HCT116 (cell line): Measurements from ENCODE around the gene COL2A1. TPM values are rescaled to one million over a fixed set of nuclear protein-coding genes. Genes with fewer than 3 reads are reported as not detected.

Source experiments
- ATAC-seq: fragments of 200-7000 bp; cut with Tn5 transposase; 2 replicates; pipeline ENCODE4 v1.9.1; 2020; ENCODE audit warnings: mild to moderate bottlenecking, moderate library complexity
- BruUV-seq: library from RNA; stranded (reverse); fragments of 400-500 nt; replicated peaks from 2 replicates; lab custom pipeline; 2021; lab: Mats Ljungman, UMichigan
- CTCF ChIA-PET: fragments of 300-600 bp; sonication (Branson Sonifier 250); formaldehyde crosslinking; loops from one replicate; lab custom pipeline; 2021; ENCODE audit warnings: antibody characterized with exemption; lab: Charles Lee
- POLR2A ChIA-PET: fragments of 300-600, 350-600 bp; sonication (Branson Sonifier 250); formaldehyde crosslinking; loops from one replicate; lab custom pipeline; 2021; ENCODE audit warnings: antibody characterized with exemption; lab: Charles Lee
- RAD21 ChIA-PET, 2 experiments: fragments of 300-600 bp; sonication (Branson Sonifier 250); formaldehyde crosslinking; loops; one replicate each; lab custom pipeline; 2023; ENCODE audit warnings: low total read pairs in 2 of 2; ENCODE audit not compliant: uncharacterized antibody in 2 of 2, unreplicated experiment in 2 of 2, low non-redundant PET in 1 of 2; lab: Charles Lee
- DNase-seq: peaks from one replicate; pipeline ENCODE4 v3.0.0-alpha.2; 2010; ENCODE audit warnings: low read depth, low spot score
- H2AFZ ChIP-seq: fragments of 200-600 bp; shearing (Covaris generic), sonication (generic); 2 replicates; pipeline ENCODE4 v1.6.1; 2017; ENCODE audit warnings: low read depth, mixed run types, mixed read lengths, antibody characterized with exemption, low read length; ENCODE audit not compliant: poor library complexity, severe bottlenecking
- H3K27ac ChIP-seq: 2 replicates; pipeline ENCODE4 v1.5.1; 2012; ENCODE audit warnings: low read depth, low read length
- H3K27me3 ChIP-seq: fragments of 200-600 bp; sonication (generic); 2 replicates; pipeline ENCODE4 v1.6.1; 2016; ENCODE audit warnings: mixed run types, low read length, mixed read lengths; ENCODE audit not compliant: insufficient read depth
- H3K36me3 ChIP-seq, 2 experiments: fragments of 200-500 bp in 1 of 2; fragments of 200-600 bp in 1 of 2; sonication (Bioruptor generic) in 1 of 2; sonication (generic) in 1 of 2; 2 replicates each; pipeline versions ENCODE4 v1.5.1 to v1.6.1; 2014 to 2016; ENCODE audit warnings: low read length in 2 of 2, inconsistent platforms in 1 of 2, mixed read lengths in 1 of 2, mixed run types in 1 of 2; ENCODE audit not compliant: insufficient read depth in 2 of 2, control insufficient read depth in 1 of 2
- H3K4me1 ChIP-seq, 2 experiments: fragments of 200-600 bp in 1 of 2; sonication (generic) in 1 of 2; 2 replicates each; pipeline versions ENCODE4 v1.5.1 to v1.6.1; 2012 to 2017; ENCODE audit warnings: low read length in 2 of 2, inconsistent platforms in 1 of 2, mild to moderate bottlenecking in 1 of 2, mixed read lengths in 1 of 2, mixed run types in 1 of 2, moderate library complexity in 1 of 2; ENCODE audit not compliant: insufficient read depth in 2 of 2, control insufficient read depth in 1 of 2
- H3K4me2 ChIP-seq: fragments of 200-600 bp; sonication (generic); 2 replicates; pipeline ENCODE4 v1.6.1; 2017; ENCODE audit warnings: mixed run types, low read length, mixed read lengths
- H3K4me3 ChIP-seq, 2 experiments: fragments of 200-600 bp in 1 of 2; sonication (generic) in 1 of 2; replicated peaks in 1 of 2; 2 replicates each; pipeline ENCODE4 v1.5.1; 2011 to 2016; ENCODE audit warnings: low read length in 2 of 2, control low read depth in 1 of 2, low read depth in 1 of 2, mild to moderate bottlenecking in 1 of 2, mixed read lengths in 1 of 2, mixed run types in 1 of 2
- H3K79me2 ChIP-seq: fragments of 200-600 bp; sonication (generic); 2 replicates; pipeline ENCODE4 v1.6.1; 2017; ENCODE audit warnings: mild to moderate bottlenecking, mixed run types, low read length, moderate library complexity, mixed read lengths; ENCODE audit not compliant: insufficient read depth
- H3K9ac ChIP-seq: fragments of 200-600 bp; sonication (generic); 2 replicates; pipeline ENCODE4 v1.6.1; 2016; ENCODE audit warnings: low read length, mixed read lengths
- H3K9me2 ChIP-seq: fragments of 200-600 bp; sonication (generic), shearing (Covaris generic); 2 replicates; pipeline ENCODE4 v1.6.1; 2017; ENCODE audit warnings: mixed run types, mild to moderate bottlenecking, moderate library complexity; ENCODE audit not compliant: insufficient read depth
- H3K9me3 ChIP-seq, 2 experiments: fragments of 200-500 bp in 1 of 2; fragments of 200-600 bp in 1 of 2; sonication (Bioruptor generic) in 1 of 2; sonication (generic) in 1 of 2; 2 replicates each; pipeline ENCODE4 v1.6.1; 2014 to 2017; ENCODE audit warnings: low read length in 2 of 2, mixed read lengths in 2 of 2, inconsistent platforms in 1 of 2, low read depth in 1 of 2, mild to moderate bottlenecking in 1 of 2, mixed run types in 1 of 2, moderate library complexity in 1 of 2; ENCODE audit not compliant: control insufficient read depth in 1 of 2, insufficient read depth in 1 of 2
- H4K20me1 ChIP-seq: fragments of 200-600 bp; sonication (generic), shearing (Covaris generic); 2 replicates; pipeline ENCODE4 v1.6.1; 2017; ENCODE audit warnings: mixed run types, mild to moderate bottlenecking, moderate library complexity; ENCODE audit not compliant: insufficient read depth
- CBX3 ChIP-seq: IDR thresholded peaks from 2 replicates; pipeline ENCODE4 v1.6.1; 2012; ENCODE audit warnings: low read depth
- CTCF ChIP-seq, 3 experiments: fragments of 200-600 bp in 1 of 3; sonication (generic) in 1 of 3; IDR thresholded peaks in 2 of 3; conservative IDR thresholded peaks in 1 of 3; 2 replicates each; pipeline ENCODE4 v1.5.1; 2012 to 2017; ENCODE audit warnings: low read depth in 2 of 3, low read length in 2 of 3, antibody characterized with exemption in 1 of 3, borderline replicate concordance in 1 of 3, control low read depth in 1 of 3, mild to moderate bottlenecking in 1 of 3, mixed read lengths in 1 of 3, mixed run types in 1 of 3, moderate library complexity in 1 of 3; ENCODE audit not compliant: insufficient read depth in 1 of 3
- EZH2phosphoT487 ChIP-seq: fragments of 200-600 bp; IDR thresholded peaks from 2 replicates; pipeline ENCODE4 v1.6.1; 2018; ENCODE audit warnings: antibody characterized with exemption, borderline replicate concordance
- FOSL1 ChIP-seq: IDR thresholded peaks from 2 replicates; pipeline ENCODE4 v1.6.1; 2012; ENCODE audit warnings: low read depth
- JUND ChIP-seq: IDR thresholded peaks from 2 replicates; pipeline ENCODE4 v1.6.1; 2012
- MAX ChIP-seq: IDR thresholded peaks from 2 replicates; pipeline ENCODE4 v1.6.1; 2012
- POLR2A ChIP-seq: IDR thresholded peaks from 2 replicates; pipeline ENCODE4 v1.7.0; 2011; ENCODE audit warnings: borderline replicate concordance; ENCODE audit not compliant: insufficient read depth, insufficient read length; ENCODE audit errors: extremely low read depth
- POLR2AphosphoS5 ChIP-seq: IDR thresholded peaks from 2 replicates; pipeline ENCODE4 v1.6.1; 2011; ENCODE audit warnings: mild to moderate bottlenecking, low read depth, low read length, moderate library complexity
- RAD21 ChIP-seq: IDR thresholded peaks from 2 replicates; pipeline ENCODE4 v1.6.1; 2012; ENCODE audit warnings: low read depth, mild to moderate bottlenecking
- REST ChIP-seq: IDR thresholded peaks from 2 replicates; pipeline ENCODE4 v1.6.1; 2012; ENCODE audit warnings: low read depth
- SIN3A ChIP-seq: IDR thresholded peaks from 2 replicates; pipeline ENCODE4 v1.6.1; 2012; ENCODE audit warnings: low read depth
- SRF ChIP-seq: IDR thresholded peaks from 2 replicates; pipeline ENCODE4 v1.6.1; 2012; ENCODE audit warnings: low read depth
- YY1 ChIP-seq: IDR thresholded peaks from 2 replicates; pipeline ENCODE4 v1.6.1; 2011; ENCODE audit warnings: low read length, low read depth, moderate library complexity, mild to moderate bottlenecking; ENCODE audit not compliant: insufficient replicate concordance; ENCODE audit errors: extremely low read depth
- ZFX ChIP-seq: fragments of 450-650 bp; IDR thresholded peaks from 2 replicates; pipeline ENCODE4 v1.6.1; 2017
- ZNF274 ChIP-seq: fragments of 200-500 bp; sonication (Bioruptor generic); IDR thresholded peaks from 2 replicates; pipeline ENCODE4 v1.6.1; 2014; ENCODE audit warnings: mild to moderate bottlenecking, low read depth, low read length, inconsistent platforms
- intact Hi-C: fragments of 100-400 bp; cut with micrococcal nuclease; formaldehyde crosslinking; loops from 2 replicates; pipeline ENCODE4 v1.10.0; 2022
- total RNA-seq: library from RNA; stranded (reverse); gene quantifications from one replicate; pipeline ENCODE4 v1.2.1, GENCODE V29; 2021; ENCODE audit not compliant: unreplicated experiment

The COL2A1 gene
- total RNA-seq, 1 experiment from 2014 or later: 0.22 TPM

- ChIA-PET POLR2A (no interaction called here), RAD21 (no interaction called here), CTCF (interaction anchor here (0.7 to 2.2 kb wide), 2 partner anchors 8 to 50 kb away, joined by 3 to 7 read pairs; partner anchors contain the start of genes TMEM106C and VDR)
- H3K79me2 ChIP-seq: no peaks in the 10 kb centered on the region
- H2AFZ ChIP-seq: peak overlapping the region; percentile 74
- no peaks in the 10 kb centered on the region for H4K20me1 ChIP-seq
- TF ChIP-seq FOSL1 (no peak), ZNF274 (no peak), POLR2AphosphoS5 (no peak), EZH2phosphoT487 (no peak), POLR2A (no peak), REST (no peak), CBX3 (no peak), SIN3A (no peak), SRF (no peak), CTCF (IDR thresholded peaks at IDR 0.05 in 2 of 3, conservative IDR thresholded peaks at IDR 0.05 in 1 of 3; ENCODE audit: borderline replicate concordance in 1 of 3, insufficient read depth in 1 of 3, low read depth in 2 of 3, low read length in 2 of 3) (no peak), RAD21 (no peak), MAX (no peak), YY1 (no peak), ZFX (no peak), JUND (no peak)
- no peak overlapping the region for H3K9ac ChIP-seq
- no peaks in the 10 kb centered on the region for H3K9me2 ChIP-seq
- H3K27me3 ChIP-seq: no peaks in the 10 kb centered on the region
- no peak overlapping the region for H3K27ac ChIP-seq
- ATAC-seq: no peak
- intact Hi-C loops: no loop called here
- H3K36me3 ChIP-seq: no peaks in the 10 kb centered on the region
- no peak overlapping the region for H3K4me2 ChIP-seq
- no peak for DNase-seq
- H3K4me3 ChIP-seq: no peak overlapping the region
- no TSS peak for BruUV-seq
- H3K4me1 ChIP-seq: peaks cover 8 to 16% of the 10 kb centered on the region in 2 experiments; a peak in 3 of 4 replicates
- no peaks in the 10 kb centered on the region for H3K9me3 ChIP-seq
These were observed 49.2 kb downstream of the COL2A1 start for GRCh38 chr12:47955059-47955458.
